OCI-LY7 (cell line): ENCODE data around the gene TTLL7.

Experiments
- CTCF ChIP-seq: fragments of 200-600 bp; sonication (generic); conservative IDR thresholded peaks from 2 replicates; pipeline ENCODE4 v1.5.1; 2014; ENCODE audit warnings: mild to moderate bottlenecking, antibody characterized with exemption, low read length, moderate library complexity, mixed read lengths
- EZH2phosphoT487 ChIP-seq: fragments of 200-600 bp; sonication (generic); IDR thresholded peaks from 2 replicates; pipeline ENCODE4 v1.6.1; 2018; ENCODE audit warnings: low read depth, borderline replicate concordance, mild to moderate bottlenecking, mixed run types, antibody characterized with exemption, low read length, moderate library complexity, mixed read lengths

DNA sequence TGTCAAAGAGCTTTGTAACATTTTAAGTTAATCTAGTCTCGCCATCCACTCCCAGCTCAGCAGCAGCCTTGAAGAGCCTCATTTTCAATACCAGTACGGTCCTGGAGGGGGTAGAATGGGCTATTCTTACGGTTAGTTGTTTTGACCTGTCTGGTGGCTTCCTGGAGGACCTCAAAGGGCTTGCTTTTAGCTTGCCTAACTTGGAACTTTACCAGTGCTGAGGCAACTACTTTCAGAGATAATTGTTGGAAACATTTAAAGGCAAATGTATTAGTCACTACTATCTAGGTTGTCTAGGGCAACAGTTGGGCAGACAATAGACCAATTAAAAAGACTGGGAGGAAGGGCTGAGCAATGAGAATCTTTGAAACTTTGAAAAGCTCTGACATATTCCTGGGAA lies 56.0 kb downstream of the TTLL7 start:
- TF ChIP-seq CTCF: no peak
- TF ChIP-seq EZH2phosphoT487: no peak
